Colonic mucosa (tissue), 4 donors: ENCODE data around the gene ZNF304. TPM values are rescaled to one million over a fixed set of nuclear protein-coding genes. Genes with fewer than 3 reads are reported as not detected.
A peak's percentile ranks its signal among the peaks of the same experiment; 100 is the strongest.

Source experiments
- DNase-seq: peaks from one replicate; pipeline ENCODE4 v3.0.0-alpha.2; 2020
- H3K27ac ChIP-seq: fragments of 200-600 bp; one replicate; pipeline ENCODE4 v1.8.0; 2021
- H3K27me3 ChIP-seq: fragments of 200-600 bp; one replicate; pipeline ENCODE4 v1.8.0; 2021
- H3K36me3 ChIP-seq: fragments of 200-600 bp; one replicate; pipeline ENCODE4 v1.8.0; 2021
- H3K4me1 ChIP-seq: fragments of 200-600 bp; one replicate; pipeline ENCODE4 v1.8.0; 2021; ENCODE audit warnings: mild to moderate bottlenecking
- H3K4me3 ChIP-seq: fragments of 200-600 bp; one replicate; pipeline ENCODE4 v1.8.0; 2021
- H3K9ac ChIP-seq, 2 donors: one replicate each; pipeline ENCODE4 v1.7.0; 2013; ENCODE audit warnings: control low read depth in 2 of 2, low read depth in 2 of 2, low read length in 2 of 2
- H3K9me3 ChIP-seq: fragments of 200-600 bp; one replicate; pipeline ENCODE4 v1.8.0; 2021
- intact Hi-C: fragments of 100-400 bp; cut with DNase I; formaldehyde crosslinking; loops from one replicate; pipeline ENCODE4 v1.14.1; 2022
- total RNA-seq, 2 donors: library from RNA; stranded (reverse); fragmentation: NEBNext Ultra II Directional in 1 of 2; extraction: Animal tissue kit (Norgen Biotek cat#: 25700) in 1 of 2; gene quantifications; one replicate each; pipeline ENCODE4 v1.2.1, GENCODE V29; 2021
- TF ChIP-seq, protein P1 (sequence below): fragments of 200-600 bp; IDR thresholded peaks from one replicate; pipeline ENCODE4 v1.8.0; 2022; ENCODE audit warnings: antibody characterized with exemption, mild to moderate bottlenecking
- donor health status: healthy.
- donor health status: DM: no; HTN: no; CAD: no.
- donor health status: DM: no; HTN: no; CAD: no.

The ZNF304 gene
- total RNA-seq, 2 donors from 2014 or later = 3.6 TPM

DNA sequence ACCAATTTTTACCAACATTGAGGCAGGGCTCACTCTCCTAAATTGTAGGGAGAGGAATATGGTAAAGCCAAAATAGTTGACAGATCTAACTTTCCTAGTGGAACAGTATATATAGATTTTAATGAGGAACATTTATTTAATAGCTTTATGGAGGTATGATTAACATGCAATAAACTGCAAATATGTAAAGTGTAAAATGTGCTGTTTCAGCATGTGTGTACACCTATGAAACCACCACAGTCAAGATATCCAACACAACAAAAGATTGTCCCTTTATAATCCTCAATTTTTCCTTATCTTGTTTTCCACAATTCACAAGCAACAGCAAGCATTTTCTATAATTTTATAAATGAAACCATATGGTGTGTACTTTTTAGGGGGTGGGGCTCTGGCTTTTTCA, 8.2 kb downstream of the ZNF304 start:
- intact Hi-C loops = no loop called here
- Histone ChIP-seq H3K9me3 (no peaks in the 10 kb centered on the region), H3K27me3 (no peaks in the 10 kb centered on the region), H3K36me3 (peaks cover 15% of the 10 kb centered on the region), H3K4me1 (no peaks in the 10 kb centered on the region), H3K9ac (no peak overlapping the region), H3K4me3 (no peak overlapping the region), H3K27ac (no peak overlapping the region)
- TF ChIP-seq, protein P1, sequence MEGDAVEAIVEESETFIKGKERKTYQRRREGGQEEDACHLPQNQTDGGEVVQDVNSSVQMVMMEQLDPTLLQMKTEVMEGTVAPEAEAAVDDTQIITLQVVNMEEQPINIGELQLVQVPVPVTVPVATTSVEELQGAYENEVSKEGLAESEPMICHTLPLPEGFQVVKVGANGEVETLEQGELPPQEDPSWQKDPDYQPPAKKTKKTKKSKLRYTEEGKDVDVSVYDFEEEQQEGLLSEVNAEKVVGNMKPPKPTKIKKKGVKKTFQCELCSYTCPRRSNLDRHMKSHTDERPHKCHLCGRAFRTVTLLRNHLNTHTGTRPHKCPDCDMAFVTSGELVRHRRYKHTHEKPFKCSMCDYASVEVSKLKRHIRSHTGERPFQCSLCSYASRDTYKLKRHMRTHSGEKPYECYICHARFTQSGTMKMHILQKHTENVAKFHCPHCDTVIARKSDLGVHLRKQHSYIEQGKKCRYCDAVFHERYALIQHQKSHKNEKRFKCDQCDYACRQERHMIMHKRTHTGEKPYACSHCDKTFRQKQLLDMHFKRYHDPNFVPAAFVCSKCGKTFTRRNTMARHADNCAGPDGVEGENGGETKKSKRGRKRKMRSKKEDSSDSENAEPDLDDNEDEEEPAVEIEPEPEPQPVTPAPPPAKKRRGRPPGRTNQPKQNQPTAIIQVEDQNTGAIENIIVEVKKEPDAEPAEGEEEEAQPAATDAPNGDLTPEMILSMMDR = no peak
- no peak for DNase-seq

DNA sequence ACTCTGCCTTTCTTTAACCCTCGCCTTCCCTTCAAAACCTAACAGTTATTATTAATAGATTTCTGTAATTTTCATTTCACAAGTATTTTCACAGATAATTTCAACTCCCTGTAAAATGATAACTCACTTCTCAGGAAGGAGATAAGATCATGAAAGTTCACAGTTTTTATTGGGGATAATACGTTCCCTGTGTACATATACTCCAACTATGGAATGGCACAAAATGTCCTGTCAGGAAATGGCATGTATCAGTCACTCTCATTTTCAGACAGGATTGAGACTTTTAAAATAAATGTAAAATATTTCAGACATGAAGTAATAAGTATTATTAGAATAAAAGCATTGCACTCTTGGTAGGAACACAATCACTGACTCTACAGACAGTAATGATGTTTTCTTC, 11.3 kb downstream of the ZNF304 start:
- Histone ChIP-seq H3K9me3 (no peaks in the 10 kb centered on the region), H3K4me3 (peak overlapping the region; percentile 84), H3K4me1 (no peaks in the 10 kb centered on the region), H3K36me3 (no peaks in the 10 kb centered on the region), H3K27ac (no peak overlapping the region), H3K27me3 (no peaks in the 10 kb centered on the region), H3K9ac (no peak overlapping the region)
- no peak for DNase-seq
- intact Hi-C loops = no loop called here
- TF ChIP-seq, protein P1 = no peak

DNA sequence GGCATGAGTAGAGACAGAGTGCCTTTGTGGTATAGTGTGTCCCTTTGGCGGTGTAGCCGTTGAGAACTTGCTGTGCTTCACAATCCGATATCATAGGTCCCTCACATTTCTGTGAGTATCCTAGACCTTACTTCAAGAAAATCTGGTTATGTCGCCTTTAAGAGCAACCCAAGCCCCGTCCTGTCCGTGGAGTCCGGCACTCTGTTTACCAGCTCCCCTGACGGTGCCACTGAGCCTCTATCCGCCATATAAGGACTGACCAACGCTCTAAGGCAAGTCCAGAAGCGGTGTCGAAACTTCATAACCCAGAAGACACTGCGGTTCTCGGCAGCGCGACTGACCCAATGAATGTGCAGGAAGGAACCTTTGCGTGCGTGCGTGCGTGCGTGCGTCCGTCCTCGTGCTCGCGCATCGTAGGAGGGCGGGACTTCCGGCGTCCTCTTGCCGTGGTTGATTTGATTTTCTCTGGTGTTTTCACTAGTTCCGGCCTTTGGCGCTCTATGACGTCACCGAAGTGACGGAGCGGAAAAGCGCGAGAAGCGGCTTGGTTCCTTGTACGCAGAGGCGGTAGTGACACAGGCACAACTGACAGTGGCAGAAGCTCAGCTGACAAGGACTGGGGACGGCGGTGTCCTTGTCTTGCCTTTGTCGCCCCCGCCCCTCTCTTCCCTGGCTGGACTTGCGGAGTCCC, 12.1 kb downstream of the ZNF304 start, which contains the start of the genes TRAPPC2B and ZNF547:
Gene TRAPPC2B (plus strand): TSS at position 555 of the 691 bp plus-strand sequence. CDS start 1,283 bp downstream, outside the sequence.
Gene ZNF547 (plus strand): TSS at position 555 of the 691 bp plus-strand sequence. CDS start 5,005 bp downstream, outside the sequence.
- no peaks in the 10 kb centered on the region for H3K27me3 ChIP-seq
- DNase-seq = peak; percentile 99
- H3K9ac ChIP-seq = peak within 1 kb of the TSS; percentile 44 to 58
- no peaks in the 10 kb centered on the region for H3K4me1 ChIP-seq
- TF ChIP-seq, protein P1 = no peak
- H3K9me3 ChIP-seq = no peaks in the 10 kb centered on the region
- H3K27ac ChIP-seq = peak within 1 kb of the TSS; percentile 87
- H3K36me3 ChIP-seq = no peaks in the 10 kb centered on the region
- H3K4me3 ChIP-seq = peak within 1 kb of the TSS; percentile 84
- intact Hi-C loops = no loop called here

DNA sequence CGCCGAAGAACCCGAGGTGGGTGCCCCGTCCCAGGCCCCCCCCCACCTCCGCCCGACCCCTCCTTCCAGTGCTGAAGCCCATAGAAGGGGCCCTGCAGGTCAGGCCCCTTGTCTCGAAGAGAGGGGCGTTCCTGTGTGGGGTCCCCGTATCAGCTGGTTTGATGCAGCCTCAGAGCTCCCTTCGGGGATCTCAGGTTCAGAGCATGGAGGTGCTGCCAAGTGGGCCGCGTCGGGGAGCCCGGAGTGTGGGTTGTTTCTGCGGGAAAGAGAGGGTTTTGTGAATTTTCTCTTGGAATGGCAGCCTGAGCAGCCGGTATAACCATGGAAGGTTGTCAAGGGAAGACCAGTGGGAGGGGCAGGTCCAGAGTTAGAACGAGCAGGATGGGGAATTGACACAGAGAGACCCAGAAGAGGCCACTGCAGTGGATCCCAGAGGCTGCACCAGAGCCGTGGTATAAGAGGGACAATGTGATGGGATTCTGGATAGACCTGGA, 12.7 kb downstream of the ZNF304 start:
- intact Hi-C loops = no loop called here
- Histone ChIP-seq H3K9me3 (no peaks in the 10 kb centered on the region), H3K4me3 (peak overlapping the region; percentile 84), H3K27ac (peak overlapping the region; percentile 87), H3K27me3 (no peaks in the 10 kb centered on the region), H3K9ac (peak overlapping the region; percentile 32 to 58), H3K36me3 (no peaks in the 10 kb centered on the region), H3K4me1 (no peaks in the 10 kb centered on the region)
- DNase-seq = no peak
- TF ChIP-seq, protein P1 = no peak

DNA sequence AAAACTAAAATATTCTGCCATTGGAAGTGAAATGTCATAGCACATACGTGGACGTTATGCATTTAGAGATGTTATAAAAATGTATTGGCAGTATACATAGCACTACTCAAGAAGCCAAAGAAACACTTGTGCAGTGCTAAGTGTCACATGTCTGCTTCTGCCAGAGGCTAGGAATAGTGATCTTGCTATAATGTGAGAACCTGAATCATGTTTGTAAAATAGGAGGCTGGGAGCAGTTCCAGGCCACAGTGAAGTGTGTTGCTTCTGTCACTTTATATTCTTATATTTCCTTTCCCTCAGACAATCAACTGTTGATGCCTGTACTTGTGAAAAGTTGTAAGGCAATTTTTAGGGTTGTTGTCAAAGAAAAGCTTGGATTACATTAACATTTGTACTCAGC, 15.7 kb downstream of the ZNF304 start:
- H3K36me3 ChIP-seq = no peaks in the 10 kb centered on the region
- no peaks in the 10 kb centered on the region for H3K4me1 ChIP-seq
- DNase-seq = no peak
- H3K27ac ChIP-seq = no peak overlapping the region
- TF ChIP-seq, protein P1 = no peak
- H3K27me3 ChIP-seq = no peaks in the 10 kb centered on the region
- H3K4me3 ChIP-seq = no peak overlapping the region
- no peaks in the 10 kb centered on the region for H3K9me3 ChIP-seq
- intact Hi-C loops = no loop called here
- H3K9ac ChIP-seq = no peak overlapping the region
